ENCODE measurements around the gene F11.
"Not testable (repeated sequence)": the region's sequence is repeated elsewhere in the genome, so short reads cannot be mapped to it uniquely, and the experiment has no call there.

F11 gene
- 0.05 to 0.70 reads per million in 2 donors for total RNA-seq

DNA sequence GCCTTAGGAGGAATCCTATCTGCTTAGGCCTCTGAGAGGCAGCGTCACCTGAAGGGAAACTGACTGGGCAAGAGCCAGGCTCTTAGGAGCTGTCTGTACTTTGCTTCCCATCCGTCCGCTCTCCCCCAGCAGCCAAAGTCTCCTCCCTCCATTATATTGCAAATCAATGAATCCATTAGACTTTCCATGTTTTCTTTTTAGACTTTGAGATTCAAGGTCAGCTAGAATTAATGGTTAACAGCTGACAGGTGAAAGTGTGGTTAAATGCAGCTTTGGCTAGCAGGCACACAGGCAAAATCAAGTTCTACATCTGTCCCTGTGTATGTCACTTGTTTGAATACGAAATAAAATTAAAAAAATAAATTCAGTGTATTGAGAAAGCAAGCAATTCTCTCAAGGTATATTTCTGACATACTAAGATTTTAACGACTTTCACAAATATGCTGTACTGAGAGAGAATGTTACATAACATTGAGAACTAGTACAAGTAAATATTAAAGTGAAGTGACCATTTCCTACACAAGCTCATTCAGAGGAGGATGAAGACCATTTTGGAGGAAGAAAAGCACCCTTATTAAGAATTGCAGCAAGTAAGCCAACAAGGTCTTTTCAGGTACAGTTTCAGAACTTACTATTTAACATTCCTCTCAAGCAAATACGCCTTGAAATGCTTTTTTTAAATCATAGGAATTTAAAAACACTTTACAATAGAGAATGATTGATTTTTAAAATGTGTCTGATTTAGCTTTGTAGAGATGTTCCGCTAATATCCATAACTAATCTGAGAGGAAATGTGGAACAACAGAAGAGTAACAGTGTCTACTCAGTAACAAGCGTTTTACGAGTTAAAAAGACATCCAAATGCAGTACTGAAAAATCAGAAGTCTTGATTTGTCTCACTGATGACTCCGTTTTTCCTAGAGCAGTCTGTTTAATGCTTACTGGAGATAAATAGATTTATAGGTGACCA is at the start of gene F11:
Gene F11, plus strand, starts transcription at position 507 of the 970 bp plus-strand sequence. CDS start 948 bp downstream, outside the sequence.
- DNase-seq = no peak

DNA sequence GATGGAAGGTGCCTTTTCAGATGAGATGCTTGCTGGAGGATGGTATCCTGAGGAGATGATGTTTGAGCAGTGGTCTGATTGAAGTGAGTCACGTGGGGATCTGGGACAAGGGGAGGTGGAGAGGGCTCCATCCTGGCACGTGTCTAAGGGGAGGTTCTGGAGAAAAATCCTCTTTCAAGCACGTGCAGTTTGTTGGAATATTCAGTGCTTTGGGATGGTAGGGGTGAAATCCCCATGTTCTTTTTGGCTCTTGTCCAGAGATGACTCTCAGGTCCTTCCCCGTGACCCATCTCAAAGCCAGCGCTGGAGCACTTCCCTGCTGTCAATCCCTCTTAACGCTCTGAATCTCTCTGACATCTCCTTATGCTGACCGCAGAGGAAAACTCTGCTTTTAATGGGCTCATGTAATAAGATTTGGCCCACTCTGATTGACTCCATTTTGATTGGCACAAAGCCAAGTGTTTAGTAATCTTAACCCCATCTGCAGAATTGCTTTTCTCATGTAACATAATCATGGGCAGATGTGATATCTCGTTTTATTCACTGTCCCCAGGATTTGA is 49.4 kb upstream of the F11 start:
- DNase-seq = no peak

DNA sequence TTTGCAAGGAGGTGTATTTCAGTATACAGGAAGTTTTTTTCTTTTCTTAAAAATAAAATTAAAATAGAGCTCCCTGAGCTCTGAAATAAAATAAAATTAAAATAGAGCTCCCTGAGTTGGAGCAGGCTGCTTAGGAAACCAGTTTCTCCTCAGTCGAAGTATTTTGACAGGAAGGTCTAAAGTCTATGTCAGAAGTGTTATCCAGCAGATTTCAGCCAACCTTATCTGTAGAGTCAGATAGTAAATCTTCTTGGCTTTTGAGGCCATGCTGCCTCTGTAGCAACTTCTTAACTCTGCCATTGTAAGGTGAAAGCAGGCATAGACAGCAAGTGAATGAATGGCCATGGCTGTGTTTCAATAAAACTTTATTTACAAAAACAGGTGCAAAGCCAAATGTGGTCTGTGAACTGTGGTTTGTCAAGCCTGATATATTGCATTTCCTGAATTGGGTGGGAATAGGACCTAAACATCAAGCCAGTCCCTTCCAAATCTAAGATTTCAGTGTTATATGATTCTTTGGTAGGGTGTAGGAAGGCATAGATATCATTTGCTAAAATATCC is 48.2 kb upstream of the F11 start:
- DNase-seq = no peak

- DNase-seq = no peak
Measured at GRCh38 chr4:186221624-186222023, 44.4 kb upstream of the F11 start.

- no peak for DNase-seq
Measured at GRCh38 chr4:186225848-186226247, 40.1 kb upstream of the F11 start.

- no peak for DNase-seq
Measured at GRCh38 chr4:186226521-186227189, 39.3 kb upstream of the F11 start.

DNA sequence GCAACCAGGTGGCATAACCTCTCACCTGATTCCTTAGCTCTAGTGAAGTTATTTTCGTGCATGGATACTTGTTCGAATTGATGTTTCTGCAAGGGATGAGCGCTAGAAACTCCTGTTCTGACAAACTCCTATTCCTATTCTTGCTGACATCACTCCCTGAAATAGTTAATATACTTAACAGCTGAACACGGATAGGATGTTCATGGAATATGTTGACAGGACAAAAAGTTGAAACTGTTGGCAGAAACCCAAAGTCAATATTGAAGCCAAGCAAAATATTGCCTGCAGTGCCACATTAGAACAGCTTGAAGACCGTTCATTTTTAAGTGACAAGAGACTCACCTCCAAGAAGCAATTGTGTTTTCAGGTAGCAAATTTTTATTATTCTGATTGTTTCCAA is 38.8 kb upstream of the F11 start, which contains the start of gene KLKB1:
Gene KLKB1, plus strand, starts transcription at position 287 of the 400 bp plus-strand sequence. CDS start 689 bp downstream, outside the sequence.
- DNase-seq = no peak

- DNase-seq = no peak
Measured at GRCh38 chr4:186227744-186228513, 38.1 kb upstream of the F11 start.

DNA sequence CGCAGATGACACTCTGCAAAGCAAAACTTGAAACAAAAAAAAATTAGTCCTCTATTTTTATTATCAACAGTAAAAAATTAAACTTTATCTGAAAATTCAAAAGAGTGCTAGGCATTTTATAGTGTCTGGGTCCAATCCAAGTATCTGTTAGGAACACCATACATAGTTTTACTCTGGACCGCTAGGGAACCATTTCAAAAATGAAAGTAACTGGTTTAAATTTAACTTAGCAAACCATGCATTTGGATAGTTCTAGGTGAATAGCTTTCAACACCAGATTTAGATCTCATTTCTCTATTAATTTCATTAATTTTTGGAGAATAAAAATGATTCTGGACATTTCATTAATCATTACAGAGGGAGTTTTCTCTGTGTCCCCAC is 37.5 kb upstream of the F11 start:
- no peak for DNase-seq

DNA sequence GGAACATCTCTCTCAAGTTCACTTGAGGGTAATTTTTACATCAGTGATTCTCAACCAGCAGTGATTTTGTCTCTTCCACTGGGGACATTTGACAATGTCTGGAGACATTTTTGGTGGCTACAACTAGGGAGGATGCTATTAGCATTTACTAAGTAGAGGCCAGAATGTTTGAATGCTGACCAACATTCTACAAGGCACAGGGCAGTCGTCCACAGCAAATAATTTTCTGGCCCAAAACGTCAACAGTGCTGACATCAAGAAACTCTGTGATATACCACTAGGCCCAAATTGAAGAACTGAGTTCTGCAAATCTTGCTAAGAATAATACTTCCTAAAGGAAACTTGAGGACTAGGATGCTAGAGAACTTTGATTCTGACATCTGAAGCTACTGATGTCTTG is 31.6 kb upstream of the F11 start:
- no peak for DNase-seq

GRCh38 chr4:186236126-186236525 is 29.9 kb upstream of the F11 start:
- no peak for DNase-seq

- no peak for DNase-seq
Measured at GRCh38 chr4:186240452-186240847, 25.5 kb upstream of the F11 start.

GRCh38 chr4:186240848-186241491 is 25.0 kb upstream of the F11 start:
- no peak for DNase-seq

DNA sequence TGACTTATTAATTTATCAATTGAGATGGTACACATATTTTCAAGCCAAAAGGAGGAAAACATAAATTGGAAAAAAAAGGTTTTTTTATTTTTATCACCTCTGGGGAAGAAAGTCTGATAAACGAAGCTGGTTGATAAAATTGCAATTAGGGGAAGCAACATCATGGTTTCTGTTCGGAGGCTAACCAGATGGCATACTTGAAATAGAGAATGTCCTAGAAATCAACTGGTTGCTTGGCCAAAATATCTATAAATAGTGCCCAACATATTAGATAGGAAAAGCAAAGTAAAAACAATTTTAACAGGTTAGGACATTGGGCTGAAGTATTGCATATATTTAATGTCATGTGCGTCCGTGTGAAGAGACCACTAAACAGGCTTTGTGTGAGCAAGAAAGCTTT is 24.4 kb upstream of the F11 start:
- no peak for DNase-seq

DNA sequence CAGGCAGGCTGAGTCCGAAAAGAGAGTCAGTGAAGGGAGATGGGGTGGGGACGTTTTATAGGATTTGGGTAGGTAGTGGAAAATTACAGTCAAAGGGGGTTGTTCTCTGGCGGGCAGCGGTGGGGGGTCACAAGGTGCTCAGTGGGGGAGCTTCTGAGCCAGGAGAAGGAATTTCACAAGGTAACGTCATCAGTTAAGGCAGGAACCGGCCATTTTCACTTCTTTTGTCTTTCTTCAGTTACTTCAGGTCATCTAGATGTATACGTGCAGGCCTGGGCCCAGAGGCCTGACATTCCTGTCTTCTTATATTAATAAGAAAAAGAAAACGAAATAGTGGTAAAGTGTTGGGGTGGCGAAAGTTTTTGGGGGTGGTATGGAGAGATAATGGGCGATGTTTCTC is 24.0 kb upstream of the F11 start:
- not testable (repeated sequence) for DNase-seq

DNA sequence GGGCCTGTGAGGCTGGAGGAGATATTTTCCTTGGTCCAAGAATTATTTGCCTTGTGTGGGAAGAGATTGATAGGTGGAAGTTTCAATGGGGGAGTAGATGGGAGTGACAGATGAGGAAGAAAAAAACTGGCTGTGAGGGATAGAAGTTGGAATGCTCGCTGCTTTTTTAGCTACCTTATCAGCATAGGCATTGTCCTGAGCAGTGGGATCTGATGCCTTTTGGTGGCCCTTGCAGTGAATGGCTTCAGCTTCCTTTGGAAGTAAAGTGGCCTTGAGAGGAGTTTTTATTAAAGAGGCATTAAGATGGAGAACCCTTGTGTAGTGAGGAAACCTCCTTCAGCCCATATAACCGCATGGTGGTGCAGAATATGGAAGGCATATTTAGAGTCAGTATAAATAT is 22.7 kb upstream of the F11 start:
- DNase-seq = no peak

DNA sequence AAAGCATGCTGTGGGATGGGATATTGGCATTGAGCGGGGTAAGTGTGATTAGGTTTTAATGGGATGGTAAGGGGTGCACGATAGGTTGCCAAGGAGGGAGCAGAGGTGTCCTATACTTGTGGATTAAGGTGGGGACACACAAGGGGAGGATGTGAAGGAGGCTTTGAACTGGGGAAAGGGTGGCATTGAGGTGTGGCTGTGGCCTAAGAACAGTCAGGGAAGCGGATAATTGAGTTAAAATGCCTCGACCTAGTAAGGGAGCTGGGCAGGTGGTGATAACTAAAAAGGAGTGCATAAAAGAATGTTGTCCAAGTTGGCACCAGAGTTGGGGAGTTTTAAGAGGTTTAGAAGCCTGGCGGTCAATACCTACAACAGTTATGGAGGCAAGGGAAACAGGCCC is 21.2 kb upstream of the F11 start:
- no peak for DNase-seq

DNA sequence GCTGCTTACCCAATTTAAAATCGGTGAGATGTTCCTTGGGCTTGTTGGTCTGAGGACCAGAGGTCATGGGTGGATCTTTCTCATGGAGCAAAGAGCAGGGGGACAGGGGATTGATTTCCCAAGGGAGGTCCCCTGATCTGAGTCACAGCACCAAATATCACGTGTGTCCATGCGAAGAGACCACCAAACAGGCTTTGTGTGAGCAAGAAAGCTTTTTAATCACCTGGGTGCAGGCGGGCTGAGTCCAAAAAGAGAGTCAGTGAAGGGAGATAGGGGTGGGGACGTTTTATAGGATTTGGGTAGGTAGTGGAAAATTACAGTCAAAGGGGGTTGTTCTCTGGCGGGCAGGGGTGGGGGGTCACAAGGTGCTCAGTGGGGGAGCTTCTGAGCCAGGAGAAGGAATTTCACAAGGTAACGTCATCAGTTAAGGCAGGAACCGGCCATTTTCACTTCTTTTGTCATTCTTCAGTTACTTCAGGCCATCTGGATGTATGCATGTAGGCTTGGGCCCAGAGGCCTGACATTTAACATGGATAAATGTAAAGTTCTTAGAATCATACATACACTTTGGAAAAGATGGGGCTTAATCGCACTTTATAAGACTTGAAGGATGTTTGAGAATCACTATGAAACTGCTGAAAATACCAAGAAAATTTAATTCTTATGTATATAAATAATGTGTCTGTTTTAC is 18.8 kb upstream of the F11 start:
- DNase-seq = not testable (repeated sequence)

- no peak for DNase-seq
Measured at GRCh38 chr4:186248643-186249042, 17.3 kb upstream of the F11 start.

DNA sequence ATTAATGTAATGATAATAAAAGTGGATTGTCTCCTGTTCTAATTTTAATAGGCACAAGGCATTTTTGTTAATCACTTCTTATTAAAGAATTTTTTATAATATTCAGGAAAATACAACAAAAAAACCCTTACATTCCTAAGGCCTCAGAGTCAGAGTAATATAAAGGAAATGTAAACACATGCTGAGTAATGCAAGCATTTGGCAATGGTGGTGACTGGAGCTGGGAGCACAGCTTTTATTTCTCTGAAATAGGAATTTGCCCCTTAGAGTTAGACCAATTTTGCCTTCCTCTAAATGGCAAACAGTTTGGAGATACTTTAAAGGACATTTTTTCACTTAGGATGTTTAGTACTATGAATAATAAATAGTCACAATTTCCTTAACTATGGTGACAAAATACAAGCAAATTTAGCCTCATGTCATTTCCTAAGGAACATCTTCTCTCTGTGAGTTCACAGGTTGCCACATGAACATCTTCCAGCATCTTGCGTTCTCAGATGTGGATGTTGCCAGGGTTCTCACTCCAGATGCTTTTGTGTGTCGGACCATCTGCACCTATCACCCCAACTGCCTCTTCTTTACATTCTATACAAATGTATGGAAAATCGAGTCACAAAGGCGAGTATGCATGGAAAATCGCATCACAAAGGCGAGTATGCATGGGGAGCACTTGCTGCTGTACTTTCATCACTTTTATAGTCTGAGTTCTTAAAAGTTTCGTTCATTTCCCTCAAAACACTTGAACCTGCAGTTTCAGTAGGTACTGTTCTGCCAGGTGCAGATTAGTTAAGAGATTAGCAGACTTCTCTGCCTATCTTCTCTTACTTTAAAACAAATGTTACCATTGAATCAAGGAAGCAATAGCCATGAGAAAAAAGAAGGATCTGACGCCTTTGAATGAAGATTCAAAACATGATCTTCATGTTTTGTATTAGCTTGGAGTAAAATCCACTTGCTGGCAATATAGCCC is 15.9 kb upstream of the F11 start:
- no peak for DNase-seq

Measured in activated gamma-delta T cell (primary cell).